ENCODE data around the gene NUP188.

NUP188 gene

GRCh38 chr9:128916204-128916603 lies 31.3 kb upstream of the NUP188 start:
- FAIRE-seq (no peak), DNase-seq (ENCODE audit: low spot score) (no peak)

- FAIRE-seq (no peak), DNase-seq (ENCODE audit: low spot score) (no peak)
These were observed 30.8 kb upstream of the NUP188 start for GRCh38 chr9:128916745-128917144.

DNA sequence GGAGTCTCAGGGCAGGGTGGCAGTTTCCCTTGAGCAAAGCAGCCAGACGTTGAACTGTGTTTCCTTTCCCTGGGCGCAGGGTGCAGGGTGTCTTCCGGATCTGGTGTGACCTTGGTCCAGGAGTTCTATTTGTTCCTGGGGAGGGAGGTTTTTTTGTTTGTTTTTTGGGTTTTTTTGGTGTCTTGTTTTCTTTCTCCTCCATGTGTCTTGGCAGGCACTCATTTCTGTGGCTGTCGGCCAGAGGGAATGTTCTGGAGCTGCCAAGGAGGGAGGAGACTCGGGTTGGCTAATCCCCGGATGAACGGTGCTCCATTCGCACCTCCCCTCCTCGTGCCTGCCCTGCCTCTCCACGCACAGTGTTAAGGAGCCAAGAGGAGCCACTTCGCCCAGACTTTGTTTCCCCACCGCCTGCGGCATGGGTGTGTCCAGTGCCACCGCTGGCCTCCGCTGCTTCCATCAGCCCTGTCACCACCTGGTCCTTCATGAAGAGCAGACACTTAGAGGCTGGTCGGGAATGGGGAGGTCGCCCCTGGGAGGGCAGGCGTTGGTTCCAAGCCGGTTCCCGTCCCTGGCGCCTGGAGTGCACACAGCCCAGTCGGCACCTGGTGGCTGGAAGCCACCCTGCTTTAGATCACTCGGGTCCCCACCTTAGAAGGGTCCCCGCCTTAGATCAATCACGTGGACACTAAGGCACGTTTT lies 30.2 kb upstream of the NUP188 start:
- DNase-seq (ENCODE audit: low spot score), result no peak
- FAIRE-seq, result no peak

DNA sequence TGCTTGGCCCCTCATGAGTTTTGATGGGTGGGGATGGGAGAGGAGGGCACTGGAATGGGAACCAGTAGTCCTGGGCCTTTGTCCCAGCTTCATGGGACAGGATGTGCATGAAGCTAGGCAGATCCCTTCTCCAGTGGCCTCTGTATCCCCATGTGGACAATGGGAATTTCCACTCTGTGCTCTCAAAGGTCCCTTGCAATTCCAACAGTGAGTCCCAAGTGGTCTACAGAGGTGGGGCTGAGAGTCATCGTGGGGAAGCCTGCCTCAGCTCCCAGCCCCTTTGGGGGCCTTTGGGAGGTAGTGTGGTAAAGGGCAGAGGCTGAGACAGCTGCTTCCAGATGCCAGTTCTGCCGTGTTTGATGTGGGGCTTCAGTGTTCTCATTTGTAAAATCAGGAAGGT lies 28.6 kb upstream of the NUP188 start:
- DNase-seq (ENCODE audit: low spot score) (no peak), FAIRE-seq (no peak)

GRCh38 chr9:128919402-128920089 lies 28.0 kb upstream of the NUP188 start:
- FAIRE-seq, result no peak
- DNase-seq (ENCODE audit: low spot score), result no peak

DNA sequence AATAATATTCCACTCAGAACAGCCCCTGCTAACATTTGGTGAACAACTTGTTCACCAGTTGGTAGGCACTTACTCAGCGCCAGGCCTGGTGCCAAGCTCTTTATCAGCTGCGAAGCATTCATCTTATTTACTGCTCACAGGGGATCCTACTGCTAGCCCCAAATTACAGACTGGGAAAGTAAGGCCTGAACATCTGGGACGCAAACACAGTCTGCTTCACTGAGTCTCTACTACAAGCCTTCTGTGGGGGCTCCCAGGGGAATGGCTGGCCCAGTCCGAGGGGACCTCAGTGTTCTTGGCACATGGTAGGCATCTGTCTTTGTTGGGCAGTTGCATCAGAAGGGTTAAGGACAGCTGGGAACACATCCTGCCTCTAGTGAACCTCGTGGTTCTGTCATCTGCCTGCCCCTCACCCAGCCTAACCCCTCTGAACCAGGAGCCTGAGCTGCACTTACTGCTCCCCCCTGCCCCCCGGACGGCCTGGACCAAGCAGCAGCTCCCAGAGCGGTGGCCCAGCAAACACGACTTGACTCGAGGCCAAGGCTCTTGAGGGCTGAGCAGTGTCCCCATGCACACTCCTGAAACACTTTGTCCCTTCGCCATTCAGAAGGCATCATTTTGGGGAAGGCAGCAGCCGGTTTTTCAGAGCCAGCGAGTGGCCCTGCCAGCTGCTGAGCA lies 27.0 kb upstream of the NUP188 start, which contains the start of gene PHYHD1:
PHYHD1 (plus strand) TSS at position 602 of the 678 bp plus-strand sequence. CDS start 1,342 bp downstream, outside the sequence.
- FAIRE-seq (no peak), DNase-seq (ENCODE audit: low spot score) (no peak)

DNA sequence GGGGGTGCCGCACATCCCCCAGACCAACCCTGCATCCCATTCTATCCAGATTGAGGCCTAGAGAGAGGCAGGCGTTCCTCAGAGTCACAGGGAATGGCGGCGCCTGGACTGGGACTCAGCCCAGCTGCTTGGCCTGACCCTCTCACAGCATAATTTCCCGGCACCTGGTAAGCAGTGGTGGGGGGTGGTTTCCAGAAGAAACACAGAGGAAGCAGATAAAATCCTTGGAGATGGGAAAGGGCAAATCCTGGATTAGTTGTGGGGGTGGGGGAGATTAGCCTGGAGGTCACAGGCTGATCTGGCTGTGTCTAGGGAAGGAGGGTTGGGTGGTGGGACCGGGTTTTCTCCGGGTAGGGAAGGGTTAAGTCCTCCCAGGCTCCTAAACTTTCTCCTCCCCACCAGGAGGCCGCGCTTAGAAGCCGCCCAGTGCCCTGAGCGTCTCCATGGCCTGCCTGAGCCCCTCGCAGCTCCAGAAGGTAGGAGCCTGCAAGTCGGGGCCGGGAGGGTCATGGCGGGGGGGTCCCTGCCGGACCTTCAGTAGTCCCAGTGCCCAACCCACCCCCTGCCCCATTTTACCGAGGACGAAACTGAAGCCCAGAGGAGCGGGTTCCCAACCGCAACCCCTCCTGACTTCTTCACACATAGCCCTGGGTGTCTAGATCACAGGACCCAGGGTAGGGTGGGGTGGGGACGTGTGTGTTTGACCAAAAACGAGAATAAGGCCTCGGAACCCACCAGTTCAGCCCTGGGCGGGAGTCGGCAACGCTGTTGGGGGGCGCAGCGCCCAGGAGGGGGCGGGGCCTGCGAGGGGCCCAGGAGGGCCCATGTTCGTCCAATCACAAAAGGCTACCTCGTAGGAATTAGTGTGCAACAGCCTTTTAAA lies 25.4 kb upstream of the NUP188 start:
- FAIRE-seq (no peak), DNase-seq (ENCODE audit: low spot score) (no peak)

DNA sequence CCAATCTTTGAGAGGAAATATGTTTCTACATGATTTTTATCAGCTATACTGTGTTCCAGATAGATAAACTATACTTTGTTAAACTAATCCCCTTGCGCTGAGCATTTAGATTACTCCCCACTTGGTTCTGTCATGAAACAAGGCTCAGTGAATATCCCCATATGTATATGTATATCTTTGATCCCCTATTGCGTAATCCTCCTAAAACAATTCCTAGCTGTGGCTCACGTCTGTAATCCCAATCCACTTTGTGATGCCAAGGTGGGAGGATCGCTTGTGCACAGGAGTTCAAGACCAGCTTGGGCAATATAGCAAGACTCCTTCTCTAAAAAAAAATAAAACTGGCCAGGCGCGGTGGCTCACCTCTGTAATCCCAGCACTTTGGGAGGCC lies 24.0 kb upstream of the NUP188 start:
- DNase-seq (ENCODE audit: low spot score) (no peak), FAIRE-seq (no peak)

DNA sequence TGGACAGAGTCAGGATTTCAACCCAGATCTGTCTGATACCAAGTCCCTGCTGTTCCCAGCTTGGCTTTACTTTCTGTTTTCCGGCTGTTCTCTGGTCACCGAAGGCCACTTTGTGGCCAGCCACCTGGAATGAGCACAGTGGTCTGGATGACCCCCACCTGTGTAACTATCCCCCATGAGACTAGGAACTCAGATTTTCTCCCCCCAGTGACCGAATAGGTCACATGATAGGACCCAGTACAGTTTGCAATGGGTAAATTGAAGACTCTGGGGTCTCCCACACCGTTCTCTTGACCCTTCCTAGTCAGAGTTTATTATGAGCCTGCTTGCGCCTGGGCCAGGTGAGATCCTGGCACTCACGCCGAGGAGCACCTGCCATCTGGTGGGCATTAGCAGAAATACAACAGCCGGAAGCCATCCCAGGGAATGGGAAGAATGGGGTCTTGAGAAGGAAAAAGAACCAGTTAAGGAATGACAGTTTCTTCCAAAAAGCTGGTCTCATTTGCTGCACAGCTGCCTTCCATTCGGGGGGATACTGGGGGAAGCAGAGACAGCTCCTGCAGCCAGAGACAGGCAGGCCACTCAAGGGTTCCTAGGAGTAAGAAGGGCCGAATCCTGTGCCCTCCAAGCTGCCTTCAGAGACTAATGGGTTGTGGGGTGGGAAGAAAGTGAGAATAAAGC lies 19.6 kb upstream of the NUP188 start:
- FAIRE-seq, result no peak
- DNase-seq (ENCODE audit: low spot score), result peak; percentile 54

GRCh38 chr9:128928624-128929023 lies 18.9 kb upstream of the NUP188 start:
- no peak for DNase-seq (ENCODE audit: low spot score)
- FAIRE-seq, result no peak

GRCh38 chr9:128929560-128929959 lies 17.9 kb upstream of the NUP188 start:
- no peak for FAIRE-seq
- DNase-seq (ENCODE audit: low spot score), result no peak

GRCh38 chr9:128933731-128934130 lies 13.8 kb upstream of the NUP188 start:
- DNase-seq (ENCODE audit: low spot score), result no peak
- FAIRE-seq, result no peak

- no peak for FAIRE-seq
- DNase-seq (ENCODE audit: low spot score), result no peak
These were observed 11.2 kb upstream of the NUP188 start for GRCh38 chr9:128936171-128936865.

DNA sequence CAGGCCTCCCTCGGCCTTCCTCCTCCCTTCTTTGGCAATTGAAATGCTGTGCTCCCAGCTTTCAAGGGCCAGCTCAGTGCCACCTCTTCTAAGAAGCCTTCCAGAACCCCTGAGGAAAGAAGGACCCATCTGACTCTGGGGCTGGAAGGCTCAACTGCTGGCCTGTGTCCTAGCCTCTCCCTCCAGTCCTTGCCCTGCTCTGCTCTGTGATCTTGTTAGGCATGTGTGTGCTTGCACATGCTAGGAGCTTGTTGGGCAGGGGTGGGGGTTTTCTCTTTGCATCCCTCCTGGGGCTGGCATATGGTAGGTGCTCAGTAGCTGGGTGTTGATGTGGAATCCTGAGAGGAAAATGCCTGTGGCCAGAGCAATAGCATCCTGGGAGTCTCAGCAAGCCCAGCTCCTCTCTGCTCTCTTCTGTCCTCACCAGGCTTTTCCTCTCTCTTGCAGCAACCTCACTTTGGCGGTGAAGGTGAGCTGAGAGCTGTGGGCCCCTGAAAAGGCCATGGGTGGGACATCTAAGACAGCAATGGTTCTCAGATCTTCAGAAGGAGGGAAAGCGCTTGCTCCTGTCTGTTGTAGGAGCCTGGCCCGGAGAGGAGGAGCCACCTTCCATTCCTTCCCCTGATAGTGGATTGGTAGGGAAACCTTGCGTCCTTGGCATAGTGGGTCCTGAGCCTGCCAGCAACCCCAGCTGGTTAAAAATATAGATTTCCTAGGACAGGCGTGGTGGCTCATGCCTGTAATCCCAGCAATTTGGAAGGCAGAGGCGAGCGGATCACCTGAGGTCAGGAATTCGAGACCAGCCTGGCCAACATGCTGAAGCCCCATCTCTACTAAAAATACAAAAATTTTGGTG lies 10.0 kb upstream of the NUP188 start:
- FAIRE-seq (no peak), DNase-seq (ENCODE audit: low spot score) (no peak)

DNA sequence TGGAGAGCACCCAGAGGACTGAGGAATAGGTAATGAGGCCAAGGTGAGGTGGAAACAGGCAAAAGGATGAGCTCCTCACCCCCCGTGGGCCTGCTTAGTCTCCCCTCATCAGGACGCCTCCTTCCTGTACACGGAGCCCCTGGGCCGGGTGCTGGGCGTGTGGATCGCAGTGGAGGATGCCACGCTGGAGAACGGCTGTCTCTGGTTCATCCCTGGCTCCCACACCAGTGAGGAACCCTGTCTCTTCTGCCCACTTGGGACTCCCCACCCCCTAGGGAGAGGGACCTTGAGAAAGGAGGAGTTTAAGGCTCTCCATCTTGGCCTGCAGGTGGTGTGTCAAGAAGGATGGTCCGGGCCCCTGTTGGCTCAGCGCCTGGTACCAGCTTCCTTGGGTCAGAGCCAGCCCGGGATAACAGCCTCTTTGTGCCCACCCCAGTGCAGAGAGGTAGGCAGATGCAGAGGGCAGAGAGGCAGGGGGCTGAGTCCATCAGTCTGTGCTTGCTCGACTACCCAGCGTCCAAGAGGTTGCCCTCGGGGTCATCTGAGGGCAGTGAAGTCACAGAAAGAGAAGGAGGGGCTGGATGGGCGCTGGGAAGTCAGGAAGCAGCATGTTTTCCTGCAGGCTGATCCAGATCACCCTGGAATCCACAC lies 7.1 kb upstream of the NUP188 start:
- DNase-seq (ENCODE audit: low spot score), result no peak
- FAIRE-seq, result no peak

- FAIRE-seq, result no peak
- no peak for DNase-seq (ENCODE audit: low spot score)
These were observed 6.3 kb upstream of the NUP188 start for GRCh38 chr9:128940946-128941755.

DNA sequence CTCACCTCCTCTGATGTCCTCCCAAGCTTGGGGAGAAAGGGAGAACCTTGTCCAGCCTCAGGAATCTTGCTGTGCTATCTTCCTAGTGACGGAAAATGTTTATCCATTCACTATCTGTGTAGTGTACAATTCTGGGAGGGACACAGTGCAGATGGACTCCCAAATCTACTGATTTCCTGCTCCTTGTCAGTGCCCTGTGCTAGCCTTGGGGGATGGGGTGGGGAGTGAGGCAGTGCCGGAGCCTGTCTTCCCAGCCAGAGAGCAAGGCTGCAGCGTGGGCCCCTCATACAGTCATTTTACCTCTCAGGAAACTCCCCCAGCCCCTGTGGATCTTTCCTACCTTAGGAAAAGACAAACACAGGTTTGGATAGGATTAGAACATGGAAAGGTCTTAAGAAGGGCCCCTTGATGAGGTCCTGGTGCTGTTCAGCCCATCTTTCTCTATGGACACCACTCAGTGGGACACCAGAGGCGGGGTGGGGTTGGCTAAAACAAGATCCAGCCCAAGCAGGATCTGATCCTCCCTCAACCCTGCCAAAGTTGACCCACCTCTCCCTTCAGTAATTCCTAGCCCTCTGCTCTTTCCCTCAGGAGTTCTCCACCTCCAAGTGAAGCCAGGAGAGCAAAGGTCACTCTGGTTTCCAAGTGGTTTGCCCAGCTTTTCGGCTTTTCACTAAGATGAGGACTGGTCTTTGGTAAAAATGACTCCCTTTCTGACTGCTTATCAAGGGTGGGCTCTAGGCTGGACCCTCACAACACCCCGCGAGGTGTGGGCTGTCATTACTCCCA lies 3.5 kb upstream of the NUP188 start:
- FAIRE-seq (no peak), DNase-seq (ENCODE audit: low spot score) (no peak)
